Endothelial cell (in vitro differentiated cells): ENCODE results near the gene VPS50. TPM values are rescaled to one million over a fixed set of nuclear protein-coding genes. Genes with fewer than 3 reads are reported as not detected.
"Not testable (repeated sequence)": the region's sequence is repeated elsewhere in the genome, so short reads cannot be mapped to it uniquely, and the experiment has no call there.

Experiments used
- DNase-seq: peaks from one replicate; pipeline ENCODE4 v3.0.0; 2021; ENCODE audit warnings: low spot score
- H3K27ac Mint-ChIP-seq: one replicate; pipeline ENCODE4 v1.8.0; 2021; ENCODE audit warnings: mixed read lengths, inconsistent platforms; ENCODE audit not compliant: unreplicated experiment
- H3K27me3 Mint-ChIP-seq: one replicate; pipeline ENCODE4 v1.8.0; 2021; ENCODE audit warnings: mild to moderate bottlenecking, moderate library complexity, mixed read lengths, inconsistent platforms; ENCODE audit not compliant: unreplicated experiment
- H3K36me3 Mint-ChIP-seq: one replicate; pipeline ENCODE4 v1.8.0; 2021; ENCODE audit warnings: mild to moderate bottlenecking, low read depth, mixed read lengths, inconsistent platforms; ENCODE audit not compliant: unreplicated experiment
- H3K4me1 Mint-ChIP-seq: one replicate; pipeline ENCODE4 v1.8.0; 2021; ENCODE audit warnings: mild to moderate bottlenecking, mixed read lengths, inconsistent platforms; ENCODE audit not compliant: unreplicated experiment
- H3K4me3 Mint-ChIP-seq: one replicate; pipeline ENCODE4 v1.8.0; 2021; ENCODE audit warnings: mild to moderate bottlenecking, mixed read lengths, inconsistent platforms; ENCODE audit not compliant: unreplicated experiment
- H3K9me3 Mint-ChIP-seq: one replicate; pipeline ENCODE4 v1.8.0; 2021; ENCODE audit warnings: mixed read lengths, inconsistent platforms; ENCODE audit not compliant: unreplicated experiment
- total RNA-seq: library from RNA; stranded (reverse); fragmentation: NEBNext Ultra II Directional; extraction: Animal tissue kit (Norgen Biotek cat#: 25700); gene quantifications from one replicate; pipeline ENCODE4 v1.2.1, GENCODE V29; 2021; ENCODE audit not compliant: unreplicated experiment
- TF ChIP-seq, protein P1 (sequence below): fragments of 200-600 bp; sonication (generic); IDR thresholded peaks from one replicate; pipeline ENCODE4 v1.5.0; 2021; ENCODE audit warnings: antibody characterized with exemption; ENCODE audit not compliant: unreplicated experiment

The VPS50 gene
- total RNA-seq, 1 donor from 2014 or later = 20.6 TPM

DNA sequence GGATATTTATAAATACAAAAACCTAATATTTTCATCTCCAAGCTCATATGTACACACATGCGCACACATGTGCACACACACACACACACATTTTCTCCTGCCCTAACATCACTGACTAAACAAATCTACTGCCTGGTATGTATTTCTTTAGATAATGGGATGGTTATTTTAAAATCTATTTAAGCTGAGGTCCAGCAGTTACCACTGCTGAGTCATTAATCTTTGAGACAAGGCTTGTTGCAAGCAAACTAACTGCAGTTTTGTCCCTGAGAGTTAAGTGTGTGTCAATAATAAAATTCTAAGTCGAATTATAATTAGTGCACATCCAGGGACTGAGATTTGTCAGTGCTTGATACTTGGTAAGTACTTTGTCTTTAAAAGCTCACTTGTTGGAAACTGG, 135.1 kb downstream of the VPS50 start:
- no peak for DNase-seq
- Mint-ChIP-seq H3K27ac (no peak overlapping the region), H3K4me3 (no peak overlapping the region), H3K36me3 (no peaks in the 10 kb centered on the region), H3K4me1 (no peaks in the 10 kb centered on the region), H3K27me3 (peaks cover 2% of the 10 kb centered on the region), H3K9me3 (no peaks in the 10 kb centered on the region)
- TF ChIP-seq, protein P1, sequence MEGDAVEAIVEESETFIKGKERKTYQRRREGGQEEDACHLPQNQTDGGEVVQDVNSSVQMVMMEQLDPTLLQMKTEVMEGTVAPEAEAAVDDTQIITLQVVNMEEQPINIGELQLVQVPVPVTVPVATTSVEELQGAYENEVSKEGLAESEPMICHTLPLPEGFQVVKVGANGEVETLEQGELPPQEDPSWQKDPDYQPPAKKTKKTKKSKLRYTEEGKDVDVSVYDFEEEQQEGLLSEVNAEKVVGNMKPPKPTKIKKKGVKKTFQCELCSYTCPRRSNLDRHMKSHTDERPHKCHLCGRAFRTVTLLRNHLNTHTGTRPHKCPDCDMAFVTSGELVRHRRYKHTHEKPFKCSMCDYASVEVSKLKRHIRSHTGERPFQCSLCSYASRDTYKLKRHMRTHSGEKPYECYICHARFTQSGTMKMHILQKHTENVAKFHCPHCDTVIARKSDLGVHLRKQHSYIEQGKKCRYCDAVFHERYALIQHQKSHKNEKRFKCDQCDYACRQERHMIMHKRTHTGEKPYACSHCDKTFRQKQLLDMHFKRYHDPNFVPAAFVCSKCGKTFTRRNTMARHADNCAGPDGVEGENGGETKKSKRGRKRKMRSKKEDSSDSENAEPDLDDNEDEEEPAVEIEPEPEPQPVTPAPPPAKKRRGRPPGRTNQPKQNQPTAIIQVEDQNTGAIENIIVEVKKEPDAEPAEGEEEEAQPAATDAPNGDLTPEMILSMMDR = no peak

DNA sequence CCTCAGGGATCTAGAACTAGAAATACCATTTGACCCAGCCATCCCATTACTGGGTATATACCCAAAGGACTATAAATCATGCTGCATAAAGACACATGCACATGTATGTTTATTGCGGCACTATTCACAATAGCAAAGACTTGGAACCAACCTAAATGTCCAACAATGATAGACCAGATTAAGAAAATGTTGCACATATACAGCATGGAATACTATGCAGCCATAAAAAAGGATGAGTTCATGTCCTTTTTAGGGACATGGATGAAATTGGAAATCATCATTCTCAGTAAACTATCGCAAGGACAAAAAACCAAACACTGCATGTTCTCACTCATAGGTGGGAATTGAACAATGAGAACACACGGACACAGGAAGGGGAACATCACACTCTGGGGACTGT, 138.8 kb downstream of the VPS50 start:
- not testable (repeated sequence) for H3K27ac Mint-ChIP-seq, H3K4me3 Mint-ChIP-seq, H3K9me3 Mint-ChIP-seq, H3K4me1 Mint-ChIP-seq, H3K36me3 Mint-ChIP-seq, H3K27me3 Mint-ChIP-seq, DNase-seq

DNA sequence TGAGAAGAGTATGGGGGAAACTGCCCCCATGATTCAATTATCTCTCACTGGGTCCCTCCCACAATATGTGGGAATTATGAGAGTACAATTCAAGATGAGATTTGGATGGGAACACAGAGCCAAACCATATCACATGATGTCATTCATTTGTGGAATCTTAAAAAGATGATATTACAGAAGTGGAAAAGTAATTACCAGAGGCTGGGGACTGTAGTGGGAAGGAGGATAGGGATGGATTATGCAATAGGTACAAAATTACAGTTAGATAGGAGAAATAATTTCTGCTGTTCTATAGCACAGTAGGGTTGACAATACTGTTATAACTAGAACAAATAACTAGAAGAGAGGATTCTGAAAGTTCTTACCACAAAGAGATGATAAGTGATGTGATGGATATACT, 141.4 kb downstream of the VPS50 start:
- Mint-ChIP-seq H3K4me1 (no peaks in the 10 kb centered on the region), H3K36me3 (no peaks in the 10 kb centered on the region), H3K9me3 (no peaks in the 10 kb centered on the region), H3K27me3 (peaks cover 2% of the 10 kb centered on the region), H3K27ac (no peak overlapping the region), H3K4me3 (no peak overlapping the region)
- TF ChIP-seq, protein P1 = no peak
- no peak for DNase-seq

GRCh38 chr7:93374345-93374940, 142.3 kb downstream of the VPS50 start:
- H3K27ac Mint-ChIP-seq = no peak overlapping the region
- no peaks in the 10 kb centered on the region for H3K27me3 Mint-ChIP-seq
- no peaks in the 10 kb centered on the region for H3K4me1 Mint-ChIP-seq
- H3K4me3 Mint-ChIP-seq = no peak overlapping the region
- H3K36me3 Mint-ChIP-seq = no peaks in the 10 kb centered on the region
- TF ChIP-seq, protein P1 = peak; percentile 92
- no peaks in the 10 kb centered on the region for H3K9me3 Mint-ChIP-seq
- DNase-seq = no peak

DNA sequence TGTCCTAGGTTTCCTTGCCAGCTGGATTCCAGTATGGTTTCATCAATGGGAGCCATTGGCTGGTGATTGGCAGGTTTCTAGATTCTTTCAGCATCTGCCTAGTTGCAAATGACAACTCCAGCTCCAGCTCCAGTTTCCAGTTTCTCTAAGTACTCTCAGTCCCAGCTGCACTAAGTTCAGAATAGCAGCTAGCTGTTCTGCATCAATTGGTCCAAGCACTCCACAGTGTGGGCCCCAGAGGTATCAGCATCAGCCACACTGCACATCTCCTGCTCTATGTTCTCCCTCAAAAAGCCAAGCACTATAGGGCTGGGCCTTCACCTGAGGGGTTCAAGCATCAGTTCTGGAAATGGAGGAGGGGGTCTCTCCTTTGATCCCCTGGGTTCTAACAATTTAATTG, 143.4 kb downstream of the VPS50 start:
- TF ChIP-seq, protein P1 = no peak
- Mint-ChIP-seq H3K9me3 (no peaks in the 10 kb centered on the region), H3K36me3 (no peaks in the 10 kb centered on the region), H3K27me3 (no peaks in the 10 kb centered on the region), H3K27ac (no peak overlapping the region), H3K4me1 (no peaks in the 10 kb centered on the region), H3K4me3 (no peak overlapping the region)
- DNase-seq = no peak
